Activated CD4-positive, CD25-positive, alpha-beta regulatory T cell (primary cell): Measurements from ENCODE around the gene ZFYVE9.
A peak's percentile ranks its signal among the peaks of the same experiment; 100 is the strongest.
"Not testable (repeated sequence)": the region's sequence is repeated elsewhere in the genome, so short reads cannot be mapped to it uniquely, and the experiment has no call there.

Source experiments
- DNase-seq, 4 experiments: peaks; one replicate each; lab custom pipeline; 2025; lab: John Stamatoyannopoulos, UW

The ZFYVE9 gene

GRCh38 chr1:52141513-52142219 lies at the start of gene ZFYVE9:
Gene ZFYVE9, plus strand, starts transcription at chr1:52142089. Its CDS starts 91,118 bp downstream, at chr1:52233207.
- DNase-seq: peak; percentile 17 to 55 (median 42)

DNA sequence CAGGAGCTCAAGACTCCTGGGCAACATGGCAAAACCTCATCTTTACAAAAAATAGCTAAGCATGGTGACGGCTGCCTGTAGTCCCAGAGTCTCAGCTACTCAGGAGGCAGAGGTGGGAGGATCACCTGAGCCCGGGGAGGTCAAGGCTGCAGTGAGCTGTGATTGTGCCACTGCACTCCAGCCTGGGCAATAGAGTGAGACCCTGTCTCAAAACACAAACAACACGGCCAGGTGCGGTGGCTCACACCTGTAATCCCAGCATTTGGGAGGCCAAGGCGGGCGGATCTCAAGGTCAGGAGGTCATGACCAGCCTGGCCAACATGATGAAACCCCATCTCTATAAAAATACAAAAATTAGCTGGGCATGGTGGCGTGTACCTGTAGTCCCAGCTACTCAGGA lies 47.6 kb upstream of the ZFYVE9 start:
- DNase-seq: not testable (repeated sequence)

DNA sequence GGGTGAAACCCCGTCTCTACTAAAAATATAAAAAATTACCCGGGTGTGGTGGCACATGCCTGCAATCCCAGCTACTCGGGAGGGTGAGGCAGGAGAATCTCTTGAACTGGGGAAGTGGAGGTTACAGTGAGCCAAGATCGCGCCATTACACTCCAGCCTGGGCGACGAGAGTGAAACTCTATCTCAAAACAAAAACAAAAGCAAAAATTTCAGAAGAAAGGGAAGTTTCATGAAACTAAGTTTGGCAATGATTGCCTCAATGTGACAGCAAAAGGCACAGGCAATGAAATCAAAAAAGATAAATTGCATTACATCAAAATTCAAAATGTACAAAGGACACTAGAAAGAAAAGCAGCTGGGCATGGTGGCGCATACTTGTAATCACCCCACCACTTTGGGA lies 45.7 kb upstream of the ZFYVE9 start:
- no peak for DNase-seq

- no peak for DNase-seq
Measured at GRCh38 chr1:52098139-52098871, 43.6 kb upstream of the ZFYVE9 start.

- no peak for DNase-seq
Measured at GRCh38 chr1:52102336-52103013, 39.4 kb upstream of the ZFYVE9 start.

DNA sequence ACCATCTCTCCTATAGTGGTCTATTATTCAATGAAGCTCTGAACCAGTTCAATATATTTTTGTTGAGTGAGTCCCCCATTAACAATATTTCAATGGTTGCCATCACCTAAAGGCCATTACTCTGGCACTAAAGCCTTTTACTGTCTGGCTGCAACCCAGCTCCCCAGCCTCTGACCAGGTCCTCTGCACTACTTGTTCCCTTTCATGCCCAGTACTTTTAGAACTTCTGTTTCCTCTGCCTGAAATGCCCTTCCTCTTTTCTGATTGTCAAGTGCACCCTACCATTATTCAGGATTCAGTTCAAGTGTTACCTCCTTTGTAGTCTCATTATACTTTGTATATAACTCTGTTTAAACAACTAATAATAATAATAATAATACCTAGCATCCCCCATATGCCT lies 30.4 kb upstream of the ZFYVE9 start:
- DNase-seq: no peak

- no peak for DNase-seq
Measured at GRCh38 chr1:52112489-52112888, 29.4 kb upstream of the ZFYVE9 start.

DNA sequence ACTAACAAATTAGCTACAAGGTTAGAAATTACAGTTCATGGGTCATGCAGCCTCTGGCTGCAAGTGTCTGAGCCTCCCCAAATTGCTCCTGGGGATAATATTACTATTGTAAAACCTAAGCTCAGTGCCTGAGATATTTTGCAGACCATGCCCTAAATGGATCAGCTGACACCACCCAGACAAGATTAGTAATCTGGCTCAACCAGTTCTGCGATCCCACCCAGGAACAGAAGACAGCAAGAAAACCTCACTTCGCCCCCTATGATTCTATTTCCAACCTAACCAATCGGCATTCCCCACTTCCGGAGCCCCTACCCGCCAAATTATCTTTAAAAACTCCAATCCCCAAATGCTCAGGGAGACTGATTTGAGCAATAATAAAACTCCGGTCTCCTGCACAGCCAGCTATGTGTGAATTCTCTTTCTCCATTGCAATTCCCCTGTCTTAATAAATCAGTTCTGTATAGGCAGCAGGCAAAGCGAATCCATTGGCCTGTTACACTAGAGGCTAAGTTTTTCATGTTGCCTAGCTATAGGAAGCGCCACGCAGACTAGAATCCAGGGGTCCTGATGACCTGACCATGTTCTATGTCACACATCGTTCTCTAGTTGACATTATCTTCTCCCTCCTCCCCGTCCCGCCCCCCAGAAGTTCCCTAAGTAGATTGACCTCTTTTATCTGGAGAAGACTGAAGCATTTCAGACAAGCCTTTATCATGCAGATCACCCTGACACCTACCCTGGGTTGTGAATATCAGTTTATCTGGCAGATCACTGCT lies 22.4 kb upstream of the ZFYVE9 start:
- no peak for DNase-seq

- DNase-seq: no peak
Measured at GRCh38 chr1:52122384-52122783, 19.5 kb upstream of the ZFYVE9 start.

- DNase-seq: no peak
Measured at GRCh38 chr1:52123622-52124021, 18.3 kb upstream of the ZFYVE9 start.

DNA sequence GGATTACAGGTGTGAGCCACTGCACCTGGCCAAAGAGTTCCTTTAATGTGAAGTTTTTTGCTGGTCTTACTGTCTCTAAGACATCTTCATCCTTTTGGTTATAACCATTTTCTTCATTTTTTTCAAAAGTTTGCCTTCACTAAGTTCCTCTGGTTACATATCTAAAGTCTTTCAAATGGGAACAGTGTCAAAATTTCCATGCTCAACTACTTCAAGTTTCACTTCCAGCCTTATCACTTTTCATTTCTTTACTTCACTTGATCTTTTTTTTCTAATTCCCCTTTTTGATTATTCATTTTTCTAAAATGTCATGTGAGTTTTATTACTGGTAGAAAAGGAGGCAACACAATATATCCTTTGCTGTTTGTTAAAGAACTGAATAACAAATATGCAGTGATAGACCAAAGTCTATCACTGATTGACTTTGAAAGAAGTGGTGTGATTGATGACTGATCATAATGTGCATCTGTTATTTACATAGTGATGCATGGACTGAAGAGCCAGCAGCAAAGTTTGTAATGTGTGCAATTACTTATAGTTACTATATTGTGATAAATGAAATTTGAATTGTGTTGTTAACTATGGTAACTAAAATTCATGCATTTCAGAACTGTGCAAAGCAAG lies 16.0 kb upstream of the ZFYVE9 start:
- no peak for DNase-seq

DNA sequence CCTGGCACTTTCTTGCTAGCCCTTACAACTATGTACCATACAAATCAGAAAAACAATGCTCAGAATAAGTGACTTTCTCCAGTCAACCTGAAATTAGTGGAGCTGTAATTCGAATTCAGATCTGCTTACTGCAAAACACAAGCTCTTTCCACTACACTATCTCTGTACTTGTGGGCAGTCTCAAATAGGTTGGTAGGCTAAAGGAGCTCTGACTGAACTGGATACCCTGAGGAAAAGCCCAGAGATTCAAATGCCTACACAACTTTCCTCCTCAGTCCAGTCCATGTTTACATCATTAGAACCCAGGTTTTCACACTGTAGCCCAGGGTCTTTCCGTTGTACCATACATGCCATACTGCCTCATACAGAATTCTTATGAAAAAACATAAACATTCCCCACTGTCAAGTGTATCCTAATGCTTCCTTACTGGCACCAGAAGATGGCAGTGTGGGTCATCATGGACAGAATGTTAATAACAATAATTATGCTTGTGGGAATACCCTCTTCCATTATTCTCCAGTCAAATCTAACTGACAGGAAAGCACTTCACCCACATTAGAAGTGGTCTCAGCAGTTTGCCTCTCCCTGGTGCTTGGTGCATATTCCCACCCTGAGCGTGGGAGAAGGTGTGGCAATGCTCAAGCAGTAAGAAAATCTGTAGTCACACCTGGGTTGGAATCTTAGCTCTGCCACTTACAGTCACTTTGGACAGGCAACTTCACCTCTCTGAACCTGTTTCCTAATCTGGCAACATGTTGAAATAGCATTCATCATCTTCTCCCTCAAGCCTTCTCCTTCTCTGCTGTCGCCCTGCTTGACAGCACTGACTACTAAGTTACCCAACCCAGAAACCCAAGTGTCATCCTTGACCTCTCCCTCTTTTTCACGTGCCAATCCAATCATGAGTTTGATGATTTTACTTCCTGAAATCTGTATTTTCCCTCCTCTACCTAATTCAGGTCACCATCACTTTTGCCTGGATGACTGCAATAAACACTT lies 14.4 kb upstream of the ZFYVE9 start:
- no peak for DNase-seq

- no peak for DNase-seq
Measured at GRCh38 chr1:52139817-52140540, 1.9 kb upstream of the ZFYVE9 start.

DNA sequence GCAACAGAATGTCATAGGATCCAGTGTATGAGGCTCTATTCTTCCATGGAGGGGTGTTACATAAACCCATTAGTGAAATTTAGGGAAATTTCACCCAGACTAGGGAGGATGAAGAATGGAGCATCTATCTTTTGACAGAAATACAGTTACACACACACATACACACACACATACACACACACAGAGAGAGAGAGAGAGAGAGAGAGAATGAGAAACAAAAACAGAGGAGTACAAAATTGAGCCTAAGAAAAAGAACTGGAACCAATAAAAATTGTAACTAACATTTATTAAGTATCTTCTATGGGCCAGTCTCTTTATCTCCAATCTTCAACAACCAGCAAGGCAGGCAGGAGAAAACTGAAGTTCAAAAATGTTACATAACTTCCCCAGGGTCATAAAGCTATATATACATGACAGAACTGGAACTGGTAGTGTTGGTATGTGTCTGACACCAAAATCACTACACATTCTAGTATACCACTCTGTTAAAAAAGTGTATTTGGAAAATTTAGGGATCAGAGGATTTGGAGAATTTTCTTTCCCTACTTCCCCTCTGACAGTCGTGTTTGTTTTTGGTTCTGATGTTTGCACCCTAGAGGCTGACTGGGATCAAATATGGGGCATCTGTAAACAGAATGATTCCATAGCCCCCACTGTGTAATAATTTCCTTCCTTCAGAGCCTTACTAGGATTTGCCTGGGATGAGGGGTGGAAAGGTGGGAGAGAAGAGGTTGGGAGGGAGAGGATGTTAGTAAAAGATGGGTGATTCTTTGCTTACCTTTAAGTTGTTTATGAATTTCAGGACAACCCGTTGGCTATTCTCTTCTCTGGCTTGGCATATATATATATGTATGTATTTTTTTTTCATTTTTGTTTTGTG lies 1.0 kb upstream of the ZFYVE9 start:
- DNase-seq: no peak

- DNase-seq: no peak
Measured at GRCh38 chr1:52142220-52143183, 613 bp downstream of the ZFYVE9 start.

- no peak for DNase-seq
Measured at GRCh38 chr1:52145137-52145536, 3.2 kb downstream of the ZFYVE9 start.

GRCh38 chr1:52150445-52150844 lies 8.6 kb downstream of the ZFYVE9 start:
- not testable (repeated sequence) for DNase-seq

DNA sequence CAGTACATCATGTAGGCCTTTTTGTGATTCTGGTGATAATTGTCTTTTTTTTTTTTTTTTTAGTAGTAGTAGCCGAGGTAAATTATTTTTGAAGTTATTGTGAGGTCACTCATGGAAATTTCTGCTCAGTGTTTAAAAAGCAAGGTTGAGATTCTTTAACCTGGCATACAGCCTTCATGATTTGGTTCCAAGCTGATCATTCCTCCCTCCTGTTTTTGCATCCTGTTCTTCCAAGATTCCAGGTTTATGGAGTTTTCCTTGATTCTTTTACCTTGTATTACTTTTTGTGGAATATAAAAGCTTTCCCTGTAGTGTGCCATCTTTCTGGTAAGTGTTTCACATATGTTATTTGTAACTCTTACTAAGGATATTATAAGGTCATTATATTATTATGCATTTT lies 9.1 kb downstream of the ZFYVE9 start:
- DNase-seq: no peak
